Endothelial cell of umbilical vein (primary cell): Measurements from ENCODE around the gene LHFPL4. TPM values are rescaled to one million over a fixed set of nuclear protein-coding genes. Genes with fewer than 3 reads are reported as not detected.

ENCODE experiments used
- Bru-seq: library from RNA; stranded (reverse); fragments of 400-500 nt; gene quantifications from one replicate; lab custom pipeline; 2021; lab: Mats Ljungman, UMichigan
- BruChase-seq, 2 experiments: library from RNA; stranded (reverse); fragments of 400-500 nt; gene quantifications; one replicate each; lab custom pipeline; 2021; lab: Mats Ljungman, UMichigan
- BruUV-seq: library from RNA; stranded (reverse); fragments of 400-500 nt; replicated peaks from 2 replicates; lab custom pipeline; 2021; lab: Mats Ljungman, UMichigan
- CTCF ChIA-PET: fragments of 300-600, 350-600 bp; sonication (Branson Sonifier 250); formaldehyde crosslinking; loops from one replicate; lab custom pipeline; 2021; ENCODE audit warnings: antibody characterized with exemption, inconsistent platforms; lab: Charles Lee
- POLR2A ChIA-PET: fragments of 300-600, 350-600 bp; sonication (Branson Sonifier 250); formaldehyde crosslinking; loops from one replicate; lab custom pipeline; 2021; ENCODE audit warnings: antibody characterized with exemption, inconsistent platforms; lab: Charles Lee
- DNase-seq: peaks from one replicate; pipeline ENCODE4 v3.0.0-alpha.2; 2011; ENCODE audit warnings: low read depth, low spot score
- FAIRE-seq: peaks from 2 replicates; lab custom pipeline; 2011; peaks lifted over from hg19 to GRCh38; lab: Jason Lieb, UNC
- H2AFZ ChIP-seq: 2 replicates; pipeline ENCODE4 v1.6.0; 2012; ENCODE audit warnings: low read depth, low read length, control low read depth, inconsistent platforms
- H3K27ac ChIP-seq: 2 replicates; pipeline ENCODE4 v1.5.1; 2011; ENCODE audit warnings: low read depth, mild to moderate bottlenecking, control low read depth, low read length, moderate library complexity; ENCODE audit not compliant: insufficient read depth
- H3K27me3 ChIP-seq, 2 experiments: 2 replicates each; pipeline versions ENCODE4 v1.6.0 to v1.6.1; 2011; ENCODE audit warnings: low read length in 2 of 2, mixed read lengths in 1 of 2; ENCODE audit not compliant: control insufficient read depth in 2 of 2, insufficient read depth in 2 of 2
- H3K36me3 ChIP-seq, 2 experiments: 2 replicates in 1 of 2; 3 replicates in 1 of 2; pipeline ENCODE4 v1.5.1; 2011; ENCODE audit warnings: low read length in 2 of 2, mild to moderate bottlenecking in 1 of 2, moderate library complexity in 1 of 2; ENCODE audit not compliant: control insufficient read depth in 2 of 2, insufficient read depth in 2 of 2; ENCODE audit errors: extremely low read depth in 1 of 2
- H3K4me1 ChIP-seq: 3 replicates; pipeline ENCODE4 v1.5.1; 2011; ENCODE audit warnings: mild to moderate bottlenecking, low read length; ENCODE audit not compliant: control insufficient read depth, insufficient read depth; ENCODE audit errors: extremely low read depth
- H3K4me2 ChIP-seq: 2 replicates; pipeline ENCODE4 v1.6.1; 2011; ENCODE audit warnings: low read length, control low read depth, mixed read lengths; ENCODE audit not compliant: insufficient read depth
- H3K4me3 ChIP-seq, 3 experiments: fragments of 200-600 bp in 1 of 3; sonication (generic), shearing (Covaris generic) in 1 of 3; replicated peaks in 1 of 3; 2 replicates each; pipeline ENCODE4 v1.5.1; 2011 to 2016; ENCODE audit warnings: control low read depth in 3 of 3, low read length in 3 of 3, mild to moderate bottlenecking in 2 of 3, inconsistent platforms in 1 of 3, low read depth in 1 of 3, moderate library complexity in 1 of 3; ENCODE audit not compliant: insufficient read depth in 1 of 3
- H3K79me2 ChIP-seq: 2 replicates; pipeline ENCODE4 v1.6.0; 2012; ENCODE audit warnings: low read length, inconsistent platforms; ENCODE audit not compliant: control insufficient read depth, insufficient read depth
- H3K9ac ChIP-seq: replicated peaks from 2 replicates; pipeline ENCODE3; 2011; ENCODE audit warnings: low read length, control low read depth; ENCODE audit not compliant: insufficient read depth; ENCODE audit errors: extremely low read depth
- H3K9me1 ChIP-seq: replicated peaks from 3 replicates; pipeline ENCODE4 v1.6.0; 2011; ENCODE audit warnings: mild to moderate bottlenecking, low read length; ENCODE audit not compliant: control insufficient read depth, insufficient read depth; ENCODE audit errors: extremely low read depth
- H3K9me3 ChIP-seq: replicated peaks from 2 replicates; pipeline ENCODE4 v1.5.1; 2012; ENCODE audit warnings: low read length, inconsistent platforms; ENCODE audit not compliant: control insufficient read depth, insufficient read depth
- H4K20me1 ChIP-seq: replicated peaks from 2 replicates; pipeline ENCODE3; 2011; ENCODE audit warnings: mild to moderate bottlenecking, low read length; ENCODE audit not compliant: control insufficient read depth, insufficient read depth; ENCODE audit errors: extremely low read depth
- CTCF ChIP-seq, 2 donors: IDR thresholded peaks; 1 replicate in 1 of 2; 2 replicates in 1 of 2; pipeline ENCODE4 v1.5.1; 2011; ENCODE audit warnings: low read length in 2 of 2, mild to moderate bottlenecking in 2 of 2, moderate library complexity in 2 of 2, control low read depth in 1 of 2, inconsistent platforms in 1 of 2, low read depth in 1 of 2; ENCODE audit not compliant: insufficient read depth in 1 of 2; ENCODE audit errors: extremely low read depth in 1 of 2
- EZH2 ChIP-seq: IDR thresholded peaks from 2 replicates; pipeline ENCODE4 v1.6.1; 2012; ENCODE audit warnings: borderline replicate concordance, low read depth, mild to moderate bottlenecking, moderate library complexity, low read length, inconsistent platforms; ENCODE audit not compliant: severe bottlenecking
- FOS ChIP-seq: IDR thresholded peaks from 2 replicates; pipeline ENCODE4 v1.6.1; 2011; ENCODE audit warnings: mild to moderate bottlenecking, low read length, moderate library complexity, borderline replicate concordance; ENCODE audit not compliant: insufficient read depth
- GATA2 ChIP-seq: IDR thresholded peaks from 2 replicates; pipeline ENCODE4 v1.7.0; 2011; ENCODE audit warnings: low read depth, mild to moderate bottlenecking, moderate library complexity, mixed read lengths, low read length; ENCODE audit not compliant: insufficient read length, insufficient read depth
- JUN ChIP-seq: IDR thresholded peaks from 2 replicates; pipeline ENCODE4 v1.6.1; 2011; ENCODE audit warnings: borderline replicate concordance, low read depth; ENCODE audit not compliant: insufficient read length, insufficient read depth
- MAX ChIP-seq: IDR thresholded peaks from 2 replicates; pipeline ENCODE4 v1.6.1; 2011; ENCODE audit not compliant: insufficient read depth, insufficient read length
- MYC ChIP-seq: IDR thresholded peaks from one replicate; pipeline ENCODE4 v1.6.1; 2011; ENCODE audit warnings: mild to moderate bottlenecking, low read depth, low read length
- POLR2A ChIP-seq: IDR thresholded peaks from 2 replicates; pipeline ENCODE4 v1.6.1; 2012; ENCODE audit warnings: low read depth, mild to moderate bottlenecking, control low read depth, low read length
- POLR2AphosphoS5 ChIP-seq: IDR thresholded peaks from 2 replicates; pipeline ENCODE4 v1.6.1; 2012; ENCODE audit warnings: low read depth, mild to moderate bottlenecking, control low read depth, low read length, moderate library complexity; ENCODE audit not compliant: insufficient read depth
- dilution Hi-C: fragments of 300-500 bp; cut with MboI; formaldehyde crosslinking; loops from one replicate; pipeline ENCODE4 v1.15.0; 2019; ENCODE audit warnings: low sequenced_read_pairs; ENCODE audit not compliant: extremely low pct_ligation_motif_present
- intact Hi-C: fragments of 100-400 bp; cut with micrococcal nuclease; formaldehyde crosslinking; loops from one replicate; pipeline ENCODE4 v1.10.0; 2022
- long read RNA-seq: library from polyadenylated mRNA; stranded (forward); transcript quantifications from one replicate; pipeline ENCODE4 v2.0.0, GENCODE V29; 2021
- polyA minus RNA-seq, 3 experiments: library from RNA; depleted of rRNA, polyadenylated mRNA; stranded (reverse); fragments of >200 nt; gene quantifications; 1 replicate in 1 of 3; 2 replicates in 2 of 3; pipeline ENCODE4 v1.2.3, GENCODE V29; 2011
- polyA plus RNA-seq, 4 experiments: library from polyadenylated mRNA; depleted of rRNA in 3 of 4; stranded (reverse) in 3 of 4; unstranded in 1 of 4; fragments of >200 nt; gene quantifications; 2 replicates each; pipeline versions ENCODE4 v1.2.1 to v1.2.3, GENCODE V29; 2011 to 2012; ENCODE audit warnings: missing spikeins in 1 of 4
- total RNA-seq: library from RNA; stranded (reverse); gene quantifications from 2 replicates; pipeline ENCODE4 v1.2.3, GENCODE V29; 2021

Gene LHFPL4
- total RNA-seq, result not detected in 2 replicates
- polyA plus RNA-seq, result not detected in 2 replicates
- not detected in 2 replicates for polyA plus RNA-seq (2011; cell fraction: cytosol; rRNA removed)
- not detected in 2 replicates for polyA plus RNA-seq (2011; cell fraction: nucleus; rRNA removed)
- not detected in 2 replicates for polyA plus RNA-seq (2012)
- not detected in 2 replicates for polyA minus RNA-seq
- polyA minus RNA-seq (2011; cell fraction: cytosol; rRNA and poly(A)+ RNA removed), result not detected
- polyA minus RNA-seq (2011; cell fraction: nucleus; rRNA and poly(A)+ RNA removed), result not detected in 2 replicates
- percentile 2 among the genes with signal in this experiment for Bru-seq, nascent RNA
- BruChase-seq, experiment 1, labeled RNA remaining after a 6-hour chase, result percentile 2 among the genes with signal in this experiment
- percentile 8 among the genes with signal in this experiment for BruChase-seq, experiment 2, labeled RNA remaining after a 2-hour chase
- long read RNA-seq, partial matches to known transcripts, result 0 of 1 reads
- long read RNA-seq, other reads (novel, unspliced or antisense), result 1 of 1 reads

- DNase-seq, result no peak
- CTCF ChIA-PET, result no interaction called here
- BruUV-seq, result no TSS peak
These were observed at the start of gene LHFPL4 for GRCh38 chr3:9553021-9553947. TSS of gene LHFPL4 (minus strand) at chr3:9553822. CDS start at chr3:9552679, 1,143 bp downstream.

DNA sequence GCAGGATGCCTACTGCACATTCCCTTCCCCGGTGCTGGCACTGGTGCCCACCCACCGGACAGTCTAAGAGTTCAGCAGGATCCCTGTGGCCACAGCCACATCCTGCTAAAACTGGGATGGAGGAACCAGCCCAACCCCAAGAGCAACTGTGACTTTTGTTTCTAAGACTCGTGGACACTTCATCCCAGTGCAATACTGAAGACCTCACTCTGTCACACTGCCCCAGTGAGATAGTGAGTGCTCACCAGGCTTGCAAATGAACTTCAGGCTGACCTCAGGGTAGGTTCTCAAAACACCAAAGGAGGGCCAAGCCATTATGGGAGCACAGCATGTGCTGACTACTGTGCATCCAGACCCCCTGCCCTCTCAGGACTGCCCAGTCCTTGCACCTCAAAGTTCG is 49.0 kb upstream of the LHFPL4 start:
- Histone ChIP-seq H3K27me3 (no peaks in the 10 kb centered on the region), H3K79me2 (no peaks in the 10 kb centered on the region), H3K4me1 (no peaks in the 10 kb centered on the region), H3K9me3 (no peaks in the 10 kb centered on the region), H3K36me3 (no peaks in the 10 kb centered on the region), H3K4me3 (no peak overlapping the region), H3K27ac (no peak overlapping the region), H3K9ac (no peak overlapping the region), H4K20me1 (no peaks in the 10 kb centered on the region), H3K4me2 (no peak overlapping the region), H3K9me1 (no peaks in the 10 kb centered on the region), H2AFZ (no peak overlapping the region)
- no peak for FAIRE-seq
- intact Hi-C loops (no loop called here), dilution Hi-C loops (no loop called here)
- DNase-seq, result no peak
- ChIA-PET POLR2A (no interaction called here), CTCF (no interaction called here)
- TF ChIP-seq MAX (no peak), FOS (no peak), JUN (no peak), MYC (no peak), GATA2 (no peak), CTCF (IDR thresholded peaks at IDR 0.05; ENCODE audit: extremely low read depth in 1 of 2, insufficient read depth in 1 of 2, low read depth in 1 of 2, low read length in 2 of 2) (no peak), POLR2AphosphoS5 (no peak), POLR2A (no peak), EZH2 (no peak)
- BruUV-seq, result no TSS peak

More at GRCh38 chr3:9553021-9553947, at the start of gene LHFPL4:
- Histone ChIP-seq H3K27ac (no peak within 1 kb of the TSS), H3K9ac (no peak within 1 kb of the TSS), H3K79me2 (no peaks in the 10 kb centered on the region), H3K4me1 (no peaks in the 10 kb centered on the region), H3K9me1 (no peaks in the 10 kb centered on the region), H3K4me2 (no peak within 1 kb of the TSS), H2AFZ (no peak within 1 kb of the TSS), H3K36me3 (no peaks in the 10 kb centered on the region), H4K20me1 (no peaks in the 10 kb centered on the region), H3K9me3 (no peaks in the 10 kb centered on the region), H3K4me3 (no peak within 1 kb of the TSS), H3K27me3 (peaks cover 6 to 10% of the 10 kb centered on the region in 2 experiments)
- no peak for FAIRE-seq
- dilution Hi-C loops, result no loop called here
- intact Hi-C loops, result no loop called here
- no peak for TF ChIP-seq EZH2
- TF ChIP-seq MYC, result no peak
- TF ChIP-seq GATA2, result no peak
- POLR2A ChIA-PET, result no interaction called here
